Activated CD8-positive, alpha-beta memory T cell treated with anti-CD3 and anti-CD28 coated beads, Interleukin-2, amount 50 U/mL, for 1 hour (primary cell): ENCODE measurements around the gene POTEB3.
"Not testable (repeated sequence)": the region's sequence is repeated elsewhere in the genome, so short reads cannot be mapped to it uniquely, and the experiment has no call there.

Experiments used
- DNase-seq: peaks from one replicate; pipeline ENCODE4 v3.0.0-alpha.2; 2020; ENCODE audit errors: extremely low read depth

The POTEB3 gene

DNA sequence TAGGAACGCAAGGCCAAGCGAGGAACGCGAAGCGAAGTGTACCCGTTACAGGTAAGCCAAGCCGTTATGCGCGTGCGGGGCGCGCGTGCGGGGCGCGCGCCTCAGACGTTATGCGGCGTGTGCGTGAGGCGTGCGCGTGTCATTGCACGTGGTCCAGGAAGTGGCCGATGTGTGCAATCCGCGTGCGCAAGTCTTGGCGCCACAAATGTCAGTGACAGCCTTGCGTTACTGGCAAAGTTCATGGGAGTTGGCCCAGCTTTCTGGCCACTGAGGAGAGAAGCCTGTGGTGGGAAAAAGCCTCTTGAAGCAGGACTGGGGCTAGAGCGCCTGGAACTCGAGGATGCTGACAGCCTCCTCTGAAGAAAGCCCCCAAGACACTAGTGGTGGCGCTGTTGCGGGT lies at the start of gene POTEB3:
POTEB3 (minus strand) TSS at position 101 of the 400 bp plus-strand sequence. CDS start 488 bp downstream, outside the sequence.
- not testable (repeated sequence) for DNase-seq

DNA sequence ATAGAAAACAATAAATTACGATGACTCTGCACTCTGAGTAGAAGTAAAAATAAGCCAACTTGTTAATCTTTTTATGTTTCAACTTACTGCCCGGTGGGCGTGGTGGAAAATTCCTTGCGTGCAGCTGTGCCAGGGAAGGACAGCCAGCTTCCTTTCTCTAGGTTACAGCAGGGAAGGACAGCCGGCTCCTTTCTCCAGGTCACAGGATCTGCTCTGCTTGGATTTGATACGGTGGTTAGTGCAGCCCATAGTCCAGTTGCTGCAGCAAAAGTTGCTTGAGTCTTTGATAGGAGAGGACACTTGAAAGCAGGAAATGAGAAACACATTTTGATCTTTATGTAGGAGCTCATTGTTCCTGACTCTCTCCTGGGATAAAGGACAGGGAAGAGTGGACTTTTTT lies 13.4 kb upstream of the POTEB3 start:
- not testable (repeated sequence) for DNase-seq

DNA sequence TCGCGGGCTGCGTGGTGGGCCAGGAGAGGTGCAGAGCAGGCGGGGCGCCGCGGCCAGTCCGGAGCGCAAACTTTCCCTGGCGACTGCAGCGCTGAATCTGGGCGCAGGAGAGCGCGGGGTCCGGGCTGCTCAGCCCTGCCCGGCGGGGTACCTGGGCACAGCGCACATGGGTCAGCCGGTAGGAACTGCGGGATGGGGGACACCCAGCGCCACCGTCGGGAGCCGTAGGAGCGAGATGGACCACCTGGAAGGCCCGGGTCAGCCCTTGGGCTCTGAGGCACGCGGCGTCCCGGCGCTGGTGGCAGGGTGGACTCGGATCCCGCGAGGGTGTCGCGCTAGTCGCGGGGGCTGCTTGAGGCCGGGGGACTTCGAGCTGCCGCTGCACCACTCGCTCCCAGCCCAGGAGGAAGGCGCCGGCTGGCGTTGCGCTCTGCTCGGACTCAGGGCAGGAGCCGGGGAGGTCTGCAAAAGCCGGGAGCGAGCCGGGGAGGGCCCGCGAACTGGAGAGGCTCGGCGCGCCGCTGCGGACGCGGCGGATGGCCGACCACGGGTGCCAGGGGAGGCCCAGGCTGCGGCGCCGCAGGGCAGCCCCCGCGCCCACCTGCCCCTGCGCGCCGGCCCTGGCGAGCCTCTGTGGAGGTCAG lies 11.7 kb upstream of the POTEB3 start:
- not testable (repeated sequence) for DNase-seq

DNA sequence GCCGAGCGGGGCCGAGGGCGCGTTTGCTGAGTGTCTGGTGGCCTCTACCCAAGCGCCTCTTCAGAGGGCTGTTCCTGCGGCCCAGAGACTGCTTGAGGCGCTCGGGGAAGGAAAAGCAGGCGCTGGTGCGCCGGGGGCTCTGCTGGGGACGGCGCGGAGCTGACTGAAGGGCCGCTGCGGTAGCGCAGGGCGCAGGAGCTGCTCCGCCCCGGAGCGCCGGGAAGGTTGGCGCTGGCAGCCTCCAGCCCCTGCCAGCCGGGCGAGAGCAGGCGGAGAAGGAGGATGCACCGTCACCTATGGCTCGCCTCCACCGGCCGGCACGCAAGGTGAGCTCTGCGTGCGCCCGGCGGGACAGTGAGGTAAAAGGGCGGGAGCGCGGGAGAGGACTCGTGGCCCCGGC lies 11.2 kb upstream of the POTEB3 start:
- DNase-seq, result not testable (repeated sequence)

DNA sequence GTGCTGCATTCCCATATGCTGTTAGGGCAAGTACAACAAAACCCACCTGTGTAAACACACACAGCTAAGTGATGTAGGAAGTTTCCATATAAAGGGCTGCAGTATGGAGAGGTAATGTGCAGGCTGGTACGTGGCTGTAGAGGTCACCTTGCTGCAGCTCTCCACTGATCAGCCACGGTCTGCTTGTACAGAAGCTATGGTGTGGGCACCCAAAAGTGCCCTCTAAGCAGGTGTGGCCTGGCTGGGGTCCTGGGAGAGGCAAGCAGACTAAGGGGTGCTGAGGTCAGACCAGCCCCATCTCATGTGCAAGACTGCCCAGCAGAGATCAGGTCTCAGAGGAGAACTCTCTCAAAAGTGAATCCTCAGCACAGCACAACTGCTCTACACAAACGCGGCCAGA lies 32.9 kb downstream of the POTEB3 start:
- DNase-seq, result not testable (repeated sequence)

DNA sequence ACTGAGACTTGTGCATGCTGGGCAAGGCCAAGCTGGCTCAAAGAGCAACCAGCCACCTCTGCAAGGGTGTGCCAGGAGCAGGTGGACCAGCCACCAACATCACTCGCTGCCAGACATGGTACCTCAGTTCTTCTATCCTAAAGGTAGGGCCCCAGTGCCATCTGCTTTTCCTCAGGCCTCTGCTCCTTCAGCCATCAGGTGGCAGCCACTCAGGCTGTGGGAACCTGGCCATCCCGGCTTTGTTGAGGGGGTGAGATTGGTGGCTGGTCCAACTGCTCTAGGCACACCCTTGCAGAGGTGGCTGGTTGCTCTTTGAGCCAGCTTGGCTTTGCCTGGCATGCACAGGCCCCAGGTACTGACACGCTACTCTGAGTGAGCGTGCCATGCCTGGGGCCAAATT lies 38.8 kb downstream of the POTEB3 start:
- DNase-seq, result not testable (repeated sequence)

DNA sequence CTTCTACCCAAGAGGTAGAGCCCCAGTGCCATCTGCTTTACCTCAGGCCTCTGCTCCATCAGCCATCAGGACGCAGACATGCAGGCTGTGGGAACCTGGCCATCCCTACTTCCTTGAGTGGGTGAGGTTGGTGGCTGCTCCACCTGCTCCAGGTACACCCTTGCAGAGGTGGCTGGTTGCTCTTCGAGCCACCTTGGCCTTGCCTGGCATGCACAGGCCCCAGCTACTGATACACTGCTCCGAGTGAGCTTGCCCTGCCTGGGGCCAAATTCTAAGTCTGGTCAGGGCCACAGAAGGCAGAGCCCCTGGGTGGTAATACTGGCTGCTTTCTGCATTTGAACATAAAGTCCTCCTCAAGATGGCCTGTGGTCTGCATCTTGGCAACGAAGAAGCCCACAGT lies 41.2 kb downstream of the POTEB3 start:
- not testable (repeated sequence) for DNase-seq

DNA sequence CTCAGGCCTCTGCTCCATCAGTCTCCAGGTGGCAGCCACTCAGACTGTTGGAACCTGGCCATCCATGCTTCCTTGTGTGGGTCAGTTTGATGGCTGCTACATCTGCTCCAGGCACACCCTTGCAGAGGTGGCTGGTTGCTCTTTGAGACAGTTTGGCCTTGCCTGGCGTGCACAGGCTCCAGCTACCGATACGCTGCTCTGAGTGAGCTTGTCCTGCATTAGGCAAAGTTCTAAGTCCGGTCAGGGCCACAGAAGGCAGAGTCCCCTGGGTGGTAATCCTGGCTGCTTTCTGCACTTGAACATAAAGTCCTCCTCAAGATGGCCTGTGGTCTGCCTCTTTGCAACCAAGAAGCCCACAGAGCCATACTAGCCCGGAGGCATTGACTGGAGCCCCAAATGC lies 41.8 kb downstream of the POTEB3 start:
- DNase-seq, result not testable (repeated sequence)

DNA sequence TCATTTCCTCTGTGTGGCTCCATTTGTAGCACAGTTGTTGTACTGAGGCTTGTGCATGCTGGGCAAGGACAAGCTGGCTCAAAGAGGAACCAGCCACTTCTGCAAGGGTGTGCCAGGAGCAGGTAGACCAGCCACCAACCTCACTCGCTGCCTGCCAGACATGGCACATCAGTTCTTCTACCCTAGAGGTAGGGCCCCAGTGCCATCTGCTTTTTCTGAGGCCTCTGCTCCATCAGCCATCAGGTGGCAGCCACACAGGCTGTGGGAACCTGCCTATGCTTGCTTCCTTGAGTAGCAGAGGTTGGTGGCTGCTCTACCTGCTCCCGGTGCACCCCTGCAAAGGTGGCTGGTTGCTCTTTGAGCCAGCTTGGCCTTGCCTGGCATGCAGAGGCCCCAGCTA lies 42.6 kb downstream of the POTEB3 start:
- not testable (repeated sequence) for DNase-seq

DNA sequence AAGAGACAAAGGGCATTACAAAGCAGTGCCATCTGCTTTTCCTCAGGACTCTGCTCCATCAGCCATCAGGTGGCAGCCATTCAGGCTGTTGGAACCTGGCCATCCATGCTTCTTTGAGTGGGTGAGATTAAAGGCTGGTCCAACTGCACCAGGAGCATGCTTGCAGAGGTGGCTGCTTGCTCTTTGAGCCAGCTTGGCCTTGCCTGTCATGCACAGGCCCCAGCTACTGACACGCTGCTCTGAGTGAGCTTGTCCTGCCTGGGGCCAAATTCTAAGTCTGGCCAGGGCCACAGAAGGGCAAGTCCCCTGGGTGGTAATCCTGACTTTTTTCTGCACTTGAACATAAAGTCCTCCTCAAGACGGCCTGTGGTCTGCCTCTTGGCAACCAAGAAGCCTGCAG lies 43.1 kb downstream of the POTEB3 start:
- DNase-seq, result not testable (repeated sequence)

DNA sequence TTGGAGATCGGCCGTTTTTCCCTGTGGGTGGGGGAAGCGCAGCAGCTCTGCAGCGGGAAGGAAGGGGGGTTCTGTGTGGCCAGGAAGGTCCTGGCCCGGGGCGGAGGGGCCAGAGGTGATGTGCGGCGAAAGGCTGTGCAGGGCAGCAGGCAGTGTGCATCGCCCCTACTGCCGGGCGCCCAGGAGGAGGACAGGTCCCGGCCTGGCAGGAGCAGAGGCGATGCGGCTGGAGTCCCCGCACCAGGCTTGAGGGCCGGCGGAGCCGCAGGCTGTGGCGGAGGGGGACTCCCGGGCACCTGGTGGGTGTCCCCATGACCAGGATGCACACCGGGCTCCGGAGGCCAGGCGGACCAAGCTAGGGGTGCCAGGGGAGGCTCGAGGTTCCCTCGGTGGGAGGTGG lies 54.3 kb downstream of the POTEB3 start:
- DNase-seq, result not testable (repeated sequence)

DNA sequence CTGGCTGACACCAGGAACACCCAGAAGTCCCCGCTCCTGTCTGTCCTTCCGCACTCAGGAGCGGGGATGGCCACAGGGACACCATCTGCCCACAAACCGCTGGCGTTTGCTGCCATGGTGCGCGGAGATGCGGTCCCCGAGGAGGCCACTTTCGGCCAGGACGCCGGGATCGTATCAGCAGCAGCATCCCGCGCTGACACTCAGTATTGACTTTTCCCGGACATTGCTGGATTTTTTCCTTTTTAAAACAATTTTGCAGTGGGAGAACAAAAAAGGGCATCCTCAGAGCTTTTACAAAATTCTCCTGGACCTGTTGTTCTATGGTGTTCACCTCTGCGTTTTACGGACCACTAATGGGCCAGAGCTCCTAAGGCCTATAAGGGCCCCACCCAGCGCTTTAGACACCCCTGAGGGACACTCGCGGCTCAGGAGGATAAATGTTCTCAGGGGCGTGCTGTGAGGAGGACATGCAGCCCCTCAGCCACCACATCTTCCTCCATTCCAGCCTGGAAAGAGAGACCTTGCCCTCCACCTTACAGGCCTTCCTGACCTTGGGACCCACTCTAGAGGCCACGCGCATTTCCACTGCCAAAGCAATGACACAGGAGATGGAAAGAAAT lies 56.3 kb downstream of the POTEB3 start:
- not testable (repeated sequence) for DNase-seq

DNA sequence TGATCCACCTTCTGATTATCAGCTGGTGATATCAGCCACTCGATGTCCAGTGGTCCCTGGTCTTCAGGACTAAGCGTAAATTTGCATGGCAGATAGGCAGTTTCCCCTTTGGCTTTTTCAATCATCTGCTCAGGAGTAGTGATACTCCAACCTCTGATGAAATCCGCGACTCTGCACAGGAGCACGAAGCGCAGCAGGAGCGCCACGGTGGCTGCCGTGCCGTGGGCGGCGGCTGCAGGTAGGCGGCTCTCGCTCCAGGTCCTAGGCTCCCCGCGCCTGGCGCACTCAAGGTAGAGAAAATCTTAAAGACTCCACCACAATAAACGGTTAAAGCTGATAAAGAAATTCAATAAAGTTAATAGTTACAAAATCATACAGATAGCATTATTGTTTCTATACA lies 66.6 kb downstream of the POTEB3 start:
- not testable (repeated sequence) for DNase-seq

DNA sequence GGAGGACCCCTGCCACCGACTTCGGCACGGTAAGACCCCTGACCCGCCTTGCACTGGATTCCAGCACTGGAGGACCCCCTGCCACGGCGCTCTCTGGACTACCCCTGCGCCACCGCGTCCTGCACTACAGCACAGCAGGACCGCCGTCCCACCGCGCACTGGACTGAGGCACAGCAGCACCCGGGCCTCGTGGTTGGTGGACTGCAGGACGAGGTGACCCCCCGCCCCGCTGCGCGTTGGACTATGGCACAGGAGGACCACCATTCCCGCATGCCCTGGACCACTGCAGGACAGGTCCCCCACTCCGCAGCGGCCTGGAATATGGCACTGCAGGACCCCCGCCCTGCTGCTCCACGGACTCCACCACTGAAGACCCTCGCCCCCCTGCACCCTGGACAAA lies 71.1 kb downstream of the POTEB3 start:
- DNase-seq, result not testable (repeated sequence)

DNA sequence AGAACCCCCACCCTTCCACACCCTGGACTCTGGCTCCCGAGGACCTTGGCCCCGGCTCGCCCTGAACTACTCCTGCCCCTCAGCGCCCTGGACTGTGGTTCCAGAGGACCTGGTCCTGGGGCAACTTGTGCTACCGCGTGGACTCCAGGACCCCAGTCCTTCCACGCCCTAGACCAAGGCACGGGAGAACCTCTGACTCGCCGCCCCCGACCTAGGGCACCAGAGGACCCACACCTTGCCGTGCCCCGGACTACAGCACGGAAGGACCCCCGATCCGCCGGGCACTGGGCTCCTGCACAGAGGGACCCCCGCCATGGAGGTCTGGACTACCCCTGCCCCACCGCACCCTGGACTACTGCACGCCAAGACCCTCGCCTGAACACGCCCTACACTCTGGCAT lies 71.7 kb downstream of the POTEB3 start:
- DNase-seq, result not testable (repeated sequence)
